NCI-H1048 (cell line): ENCODE measurements around the gene RPL18A.
"Not testable (repeated sequence)": the region's sequence is repeated elsewhere in the genome, so short reads cannot be mapped to it uniquely, and the experiment has no call there.

ENCODE experiments used
- DNase-seq: peaks from one replicate; lab custom pipeline; 2025; lab: John Stamatoyannopoulos, UW

The RPL18A gene

GRCh38 chr19:17866964-17867486, 7.3 kb downstream of the RPL18A start:
- DNase-seq = no peak

GRCh38 chr19:17868669-17869068, 9.0 kb downstream of the RPL18A start:
- no peak for DNase-seq

GRCh38 chr19:17869114-17869608, 9.5 kb downstream of the RPL18A start:
- DNase-seq = no peak

GRCh38 chr19:17871032-17871877, 11.5 kb downstream of the RPL18A start:
- no peak for DNase-seq

- no peak for DNase-seq
Measured at GRCh38 chr19:17871878-17872250, 12.2 kb downstream of the RPL18A start, which contains the start of gene SLC5A5. Gene SLC5A5 (plus strand): TSS chr19:17871945. CDS start chr19:17872320, 375 bp downstream.

GRCh38 chr19:17872251-17873001, 12.7 kb downstream of the RPL18A start:
- DNase-seq = no peak

GRCh38 chr19:17873786-17874757, 14.4 kb downstream of the RPL18A start:
- DNase-seq = no peak

- DNase-seq = no peak
Measured at GRCh38 chr19:17874758-17875135, 15.0 kb downstream of the RPL18A start.

GRCh38 chr19:17877696-17878095, 18.0 kb downstream of the RPL18A start:
- no peak for DNase-seq

- no peak for DNase-seq
Measured at GRCh38 chr19:17879466-17879865, 19.8 kb downstream of the RPL18A start.

GRCh38 chr19:17881701-17882100, 22.0 kb downstream of the RPL18A start:
- no peak for DNase-seq

GRCh38 chr19:17883627-17884410, 24.1 kb downstream of the RPL18A start:
- DNase-seq = no peak

GRCh38 chr19:17886515-17886914, 26.8 kb downstream of the RPL18A start:
- no peak for DNase-seq

- DNase-seq = not testable (repeated sequence)
Measured at GRCh38 chr19:17887221-17887620, 27.5 kb downstream of the RPL18A start.

- no peak for DNase-seq
Measured at GRCh38 chr19:17888260-17888659, 28.6 kb downstream of the RPL18A start.

- no peak for DNase-seq
Measured at GRCh38 chr19:17889609-17890214, 30.0 kb downstream of the RPL18A start.

- no peak for DNase-seq
Measured at GRCh38 chr19:17893766-17894165, 34.1 kb downstream of the RPL18A start.

GRCh38 chr19:17902701-17903100, 43.0 kb downstream of the RPL18A start:
- DNase-seq = no peak

- DNase-seq = no peak
Measured at GRCh38 chr19:17908244-17908643, 48.5 kb downstream of the RPL18A start.

- no peak for DNase-seq
Measured at GRCh38 chr19:17909003-17909732, 49.5 kb downstream of the RPL18A start.
